ENCODE measurements around the gene PPT2. TPM values are rescaled to one million over a fixed set of nuclear protein-coding genes. Genes with fewer than 3 reads are reported as not detected.

PPT2 gene
- total RNA-seq, 4 donors from 2014 or later, result 14.9 to 31.4 (median 20.8) TPM

DNA sequence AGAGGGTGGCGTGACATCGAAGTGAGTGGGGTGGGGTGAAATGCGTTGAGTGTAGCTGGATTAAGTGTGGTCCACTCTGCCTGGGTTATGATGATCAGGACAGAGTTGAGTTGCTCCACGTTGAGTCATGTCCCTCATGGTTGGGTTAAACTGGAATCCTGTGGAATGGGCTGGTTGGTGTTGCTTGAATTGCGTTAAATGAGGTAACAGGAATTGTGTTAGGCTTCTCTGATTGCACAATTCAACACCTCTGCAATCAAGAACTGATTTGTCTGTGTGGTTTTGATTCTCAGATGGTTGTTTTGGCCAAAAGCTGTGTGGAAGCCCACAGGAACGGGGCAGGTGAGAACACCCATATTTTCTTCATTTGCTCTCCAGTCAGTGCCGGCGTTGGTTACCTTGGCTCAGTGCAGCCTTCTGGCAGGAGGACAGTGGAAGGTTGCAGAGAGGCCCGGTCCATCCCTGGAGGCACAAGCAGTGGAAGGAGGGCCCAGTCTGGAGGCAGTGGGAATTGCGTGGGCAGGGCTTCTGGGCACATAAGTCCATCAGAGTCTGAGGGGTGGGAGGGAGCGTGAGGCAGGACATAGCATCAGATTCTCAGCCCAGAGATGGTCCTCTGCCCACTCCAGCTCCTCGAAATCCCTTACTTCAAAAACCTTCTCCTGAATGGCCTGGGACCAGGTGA is 58.3 kb downstream of the PPT2 start:
- Histone ChIP-seq H3K9me3 (no peaks in the 10 kb centered on the region), H3K4me3 (no peak overlapping the region), H3K27me3 (no peaks in the 10 kb centered on the region), H3K4me1 (no peaks in the 10 kb centered on the region), H3K27ac (replicated peaks in 1 of 4) (no peak overlapping the region), H3K36me3 (peaks cover 0 to 57% (median 0%) of the 10 kb centered on the region in 4 donors)
- TF ChIP-seq EP300 (IDR thresholded peaks at IDR 0.05), result no peak
- no peak for TF ChIP-seq POLR2AphosphoS5 (IDR thresholded peaks at IDR 0.05)
- TF ChIP-seq POLR2A (IDR thresholded peaks at IDR 0.05; ENCODE audit: low read depth), result no peak
- TF ChIP-seq CTCF (IDR thresholded peaks at IDR 0.05), result no peak
- no peak for DNase-seq (ENCODE audit: extremely low spot score)
- intact Hi-C loops (cut with DNase I), result no loop called here
- WGBS, result 72% methylated on average over 12 of the region's 12 CpGs

Small RNA genes within 50 kb of the gene (small RNA-seq; reads per million reads assigned to genes)
- gene AL662884.1, result 0 reads per million in 3 donors
- gene MIR6833, result 0 reads per million in 3 donors

Other genes with a start within 250 kb of the PPT2 start
- gene C2, start 226.4 kb upstream of the PPT2 start, total RNA-seq, result 10 to 100 TPM in 3 of 4 donors, 1 to 10 TPM in 1; 10.0 to 15.4 (median 12.6) TPM
- 10 to 100 TPM; 11.6 to 28.7 (median 12.7) TPM for gene CFB, start 208.0 kb upstream of the PPT2 start, total RNA-seq
- 10 to 100 TPM; 79.3 to 81.7 (median 81.1) TPM for gene NELFE, start 195.2 kb upstream of the PPT2 start, total RNA-seq
- 10 to 100 TPM; 23.3 to 33.2 (median 28.5) TPM for gene SKIC2, start 195.0 kb upstream of the PPT2 start, total RNA-seq
- gene DXO, start 182.0 kb upstream of the PPT2 start, total RNA-seq, result 10 to 100 TPM; 12.9 to 18.4 (median 15.9) TPM
- 100 to 1,000 TPM in 2 of 4 donors, 10 to 100 TPM in 2; 31.6 to 187 (median 98.2) TPM for gene C4A, start 172.1 kb upstream of the PPT2 start, total RNA-seq
- 100 to 1,000 TPM in 1 of 4 donors, 10 to 100 TPM in 3; 45.3 to 203 (median 75.8) TPM for gene C4B, start 139.3 kb upstream of the PPT2 start, total RNA-seq
- 1 to 10 TPM in 3 of 4 donors, under 1 TPM in 1; 0.33 to 3.7 (median 1.9) TPM for gene CYP21A2, start 115.7 kb upstream of the PPT2 start, total RNA-seq
- 100 to 1,000 TPM; 223 to 525 (median 326) TPM for gene TNXB, start 44.8 kb upstream of the PPT2 start, total RNA-seq
- gene ATF6B, start 25.9 kb upstream of the PPT2 start, total RNA-seq, result 10 to 100 TPM; 17.7 to 37.4 (median 27.2) TPM
- 1 to 10 TPM; 2.7 to 6.3 (median 3.9) TPM for gene FKBPL, start 23.9 kb upstream of the PPT2 start, total RNA-seq
- gene PRRT1, start 2.2 kb upstream of the PPT2 start, total RNA-seq, result 1 to 10 TPM; 2.7 to 4.4 (median 4.0) TPM
- 10 to 100 TPM in 2 of 4 donors, 1 to 10 TPM in 2; 8.1 to 20.7 (median 13.9) TPM for gene EGFL8, start 10.5 kb downstream of the PPT2 start, total RNA-seq
- 10 to 100 TPM; 52.7 to 76.7 (median 68.9) TPM for gene AGPAT1, start 21.9 kb downstream of the PPT2 start, total RNA-seq
- gene RNF5, start 24.3 kb downstream of the PPT2 start, total RNA-seq, result 10 to 100 TPM; 76.2 to 91.4 (median 88.5) TPM
- 1 to 10 TPM in 3 of 4 donors, under 1 TPM in 1; 0.83 to 5.9 (median 3.8) TPM for gene AGER, start 30.1 kb downstream of the PPT2 start, total RNA-seq
- 10 to 100 TPM; 43.6 to 95.9 (median 59.3) TPM for gene PBX2, start 36.1 kb downstream of the PPT2 start, total RNA-seq
- gene GPSM3, start 38.5 kb downstream of the PPT2 start, total RNA-seq, result 10 to 100 TPM in 1 of 4 donors, 1 to 10 TPM in 3; 5.7 to 17.4 (median 8.6) TPM
- gene NOTCH4, start 69.9 kb downstream of the PPT2 start, total RNA-seq, result 10 to 100 TPM; 16.6 to 30.6 (median 19.8) TPM
- not detected for gene TSBP1, start 217.8 kb downstream of the PPT2 start, total RNA-seq